Measurements from ENCODE around the gene FLT1.

FLT1 gene

GRCh38 chr13:28449826-28450773, 44.8 kb downstream of the FLT1 start:
- no peaks in the 10 kb centered on the region for H3K27me3 ChIP-seq
- no peak overlapping the region for H3K4me3 ChIP-seq (ENCODE audit: low read depth, low read length)
- no peaks in the 10 kb centered on the region for H3K36me3 ChIP-seq
- peaks cover 3% of the 10 kb centered on the region; the same call in 1 of the 2 replicates for H3K9me3 ChIP-seq
- no peaks in the 10 kb centered on the region for H3K4me1 ChIP-seq
- no peak for TF ChIP-seq CTCF (IDR thresholded peaks at IDR 0.05; ENCODE audit: low read depth, low read length)
- no peak for DNase-seq

GRCh38 chr13:28448651-28449358, 46.1 kb downstream of the FLT1 start:
- Histone ChIP-seq H3K4me3 (ENCODE audit: low read depth, low read length) (no peak overlapping the region), H3K9me3 (peaks cover 3% of the 10 kb centered on the region; the same call in 1 of the 2 replicates), H3K4me1 (no peaks in the 10 kb centered on the region), H3K36me3 (no peaks in the 10 kb centered on the region), H3K27me3 (no peaks in the 10 kb centered on the region)
- no peak for TF ChIP-seq CTCF (IDR thresholded peaks at IDR 0.05; ENCODE audit: low read depth, low read length)
- DNase-seq, result no peak

GRCh38 chr13:28447989-28448388, 46.9 kb downstream of the FLT1 start:
- no peak for TF ChIP-seq CTCF (IDR thresholded peaks at IDR 0.05; ENCODE audit: low read depth, low read length)
- Histone ChIP-seq H3K4me1 (no peaks in the 10 kb centered on the region), H3K4me3 (ENCODE audit: low read depth, low read length) (no peak overlapping the region), H3K9me3 (peaks cover 3% of the 10 kb centered on the region; the same call in 1 of the 2 replicates), H3K27me3 (no peaks in the 10 kb centered on the region), H3K36me3 (no peaks in the 10 kb centered on the region)
- no peak for DNase-seq

- DNase-seq, result no peak
- H3K27me3 ChIP-seq, result no peaks in the 10 kb centered on the region
- H3K4me3 ChIP-seq (ENCODE audit: low read depth, low read length), result no peak overlapping the region
- no peaks in the 10 kb centered on the region for H3K36me3 ChIP-seq
- no peak for TF ChIP-seq CTCF (IDR thresholded peaks at IDR 0.05; ENCODE audit: low read depth, low read length)
- H3K4me1 ChIP-seq, result no peaks in the 10 kb centered on the region
- peaks cover 3% of the 10 kb centered on the region; the same call in 1 of the 2 replicates for H3K9me3 ChIP-seq
Observed at GRCh38 chr13:28447206-28447605, 47.7 kb downstream of the FLT1 start.

GRCh38 chr13:28442839-28443238, 52.1 kb downstream of the FLT1 start:
- Histone ChIP-seq H3K4me1 (no peaks in the 10 kb centered on the region), H3K36me3 (no peaks in the 10 kb centered on the region), H3K4me3 (ENCODE audit: low read depth, low read length) (no peak overlapping the region), H3K27me3 (no peaks in the 10 kb centered on the region), H3K9me3 (no peaks in the 10 kb centered on the region)
- DNase-seq, result no peak
- TF ChIP-seq CTCF (IDR thresholded peaks at IDR 0.05; ENCODE audit: low read depth, low read length), result no peak
